AG04450 (cell line): ENCODE measurements around the gene KCNE1. TPM values are rescaled to one million over a fixed set of nuclear protein-coding genes. Genes with fewer than 3 reads are reported as not detected.
A peak's percentile ranks its signal among the peaks of the same experiment; 100 is the strongest.

Experiments used
- CTCF ChIA-PET: fragments of 300-600, 350-600 bp; formaldehyde crosslinking; extraction: SDS; loops from one replicate; lab custom pipeline; 2022; ENCODE audit warnings: antibody characterized with exemption, inconsistent platforms; lab: Charles Lee
- POLR2A ChIA-PET: fragments of 350-600 bp; formaldehyde crosslinking; extraction: SDS; loops from one replicate; lab custom pipeline; 2021; ENCODE audit warnings: antibody characterized with exemption, inconsistent platforms; lab: Yijun Ruan, JAX
- DNase-seq: peaks from one replicate; pipeline ENCODE4 v3.0.0-alpha.2; 2011; ENCODE audit warnings: low read depth, low spot score
- H3K27ac ChIP-seq: one replicate; pipeline ENCODE4 v1.5.1; 2012; ENCODE audit warnings: low read depth, low read length, control low read depth
- H3K27me3 ChIP-seq: one replicate; pipeline ENCODE4 v1.6.0; 2012; ENCODE audit warnings: low read length; ENCODE audit not compliant: control insufficient read depth, insufficient read depth
- H3K4me3 ChIP-seq: 2 replicates; pipeline ENCODE4 v1.5.1; 2011; ENCODE audit warnings: mild to moderate bottlenecking, low read depth, low read length, control low read depth
- H3K9me3 ChIP-seq: 2 replicates; pipeline ENCODE4 v1.5.1; 2012; ENCODE audit warnings: low read length; ENCODE audit not compliant: control insufficient read depth, insufficient read depth
- polyA plus RNA-seq: library from polyadenylated mRNA; depleted of rRNA; stranded (reverse); fragments of >200 nt; gene quantifications from 2 replicates; pipeline ENCODE4 v1.2.3, GENCODE V29; 2011
- TF ChIP-seq, protein P1 (sequence below): IDR thresholded peaks from 2 replicates; pipeline ENCODE4 v1.5.1; 2011; ENCODE audit warnings: low read depth, low read length, control low read depth, inconsistent platforms

The KCNE1 gene
- polyA plus RNA-seq, 1 experiment = 0.38 TPM

DNA sequence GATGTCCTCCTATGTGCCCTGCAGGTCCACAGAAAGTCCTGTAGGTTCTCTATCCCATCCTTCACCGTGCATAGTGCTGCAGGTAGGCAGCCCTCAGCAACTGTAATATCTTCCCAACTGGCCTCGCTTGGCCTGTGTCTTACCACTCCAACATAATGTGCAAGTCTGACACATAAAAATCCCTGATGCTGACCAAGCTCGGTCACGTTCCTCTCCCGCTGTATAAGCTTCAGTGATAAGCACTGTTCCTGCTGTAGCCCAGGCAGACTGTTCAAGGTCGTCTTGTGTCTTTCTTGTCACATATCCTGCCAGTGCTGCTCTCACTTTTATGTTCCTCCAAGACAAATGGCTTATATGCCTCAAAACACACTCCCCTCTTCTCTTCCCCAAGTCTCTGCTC, 19.4 kb upstream of the KCNE1 start:
- Histone ChIP-seq H3K9me3 (peaks cover 4% of the 10 kb centered on the region), H3K27me3 (no peaks in the 10 kb centered on the region), H3K27ac (no peak overlapping the region), H3K4me3 (no peak overlapping the region)
- ChIA-PET CTCF (no interaction called here), POLR2A (no interaction called here)
- DNase-seq = no peak
- TF ChIP-seq, protein P1, sequence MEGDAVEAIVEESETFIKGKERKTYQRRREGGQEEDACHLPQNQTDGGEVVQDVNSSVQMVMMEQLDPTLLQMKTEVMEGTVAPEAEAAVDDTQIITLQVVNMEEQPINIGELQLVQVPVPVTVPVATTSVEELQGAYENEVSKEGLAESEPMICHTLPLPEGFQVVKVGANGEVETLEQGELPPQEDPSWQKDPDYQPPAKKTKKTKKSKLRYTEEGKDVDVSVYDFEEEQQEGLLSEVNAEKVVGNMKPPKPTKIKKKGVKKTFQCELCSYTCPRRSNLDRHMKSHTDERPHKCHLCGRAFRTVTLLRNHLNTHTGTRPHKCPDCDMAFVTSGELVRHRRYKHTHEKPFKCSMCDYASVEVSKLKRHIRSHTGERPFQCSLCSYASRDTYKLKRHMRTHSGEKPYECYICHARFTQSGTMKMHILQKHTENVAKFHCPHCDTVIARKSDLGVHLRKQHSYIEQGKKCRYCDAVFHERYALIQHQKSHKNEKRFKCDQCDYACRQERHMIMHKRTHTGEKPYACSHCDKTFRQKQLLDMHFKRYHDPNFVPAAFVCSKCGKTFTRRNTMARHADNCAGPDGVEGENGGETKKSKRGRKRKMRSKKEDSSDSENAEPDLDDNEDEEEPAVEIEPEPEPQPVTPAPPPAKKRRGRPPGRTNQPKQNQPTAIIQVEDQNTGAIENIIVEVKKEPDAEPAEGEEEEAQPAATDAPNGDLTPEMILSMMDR = no peak

DNA sequence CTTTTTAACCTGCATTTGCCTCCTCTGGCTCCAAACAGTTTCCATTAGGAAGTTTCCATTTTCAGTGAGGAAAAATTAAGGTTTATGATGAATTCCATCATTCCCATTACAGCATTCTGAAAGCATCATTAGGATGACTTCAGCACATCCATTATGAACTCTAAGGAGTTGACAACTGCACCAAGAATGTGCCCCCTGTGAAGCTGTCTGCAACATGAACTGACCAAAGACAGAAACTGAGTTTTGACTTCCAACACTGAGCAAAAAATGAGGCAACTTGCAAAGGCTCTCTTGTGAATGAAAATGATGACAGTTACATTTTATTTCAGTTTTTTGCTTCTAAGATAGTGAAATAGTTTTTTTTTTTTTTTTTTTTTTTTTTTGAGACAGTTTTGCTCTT, 18.3 kb upstream of the KCNE1 start:
- H3K27ac ChIP-seq = no peak overlapping the region
- ChIA-PET CTCF (no interaction called here), POLR2A (no interaction called here)
- H3K4me3 ChIP-seq = no peak overlapping the region
- TF ChIP-seq, protein P1 = no peak
- H3K27me3 ChIP-seq = no peaks in the 10 kb centered on the region
- DNase-seq = no peak
- H3K9me3 ChIP-seq = peaks cover 4% of the 10 kb centered on the region

GRCh38 chr21:34528131-34528561, 16.1 kb upstream of the KCNE1 start:
- no peaks in the 10 kb centered on the region for H3K9me3 ChIP-seq
- H3K27me3 ChIP-seq = no peaks in the 10 kb centered on the region
- no peak overlapping the region for H3K4me3 ChIP-seq
- TF ChIP-seq, protein P1 = no peak
- H3K27ac ChIP-seq = no peak overlapping the region
- CTCF ChIA-PET = no interaction called here
- POLR2A ChIA-PET = no interaction called here
- no peak for DNase-seq

DNA sequence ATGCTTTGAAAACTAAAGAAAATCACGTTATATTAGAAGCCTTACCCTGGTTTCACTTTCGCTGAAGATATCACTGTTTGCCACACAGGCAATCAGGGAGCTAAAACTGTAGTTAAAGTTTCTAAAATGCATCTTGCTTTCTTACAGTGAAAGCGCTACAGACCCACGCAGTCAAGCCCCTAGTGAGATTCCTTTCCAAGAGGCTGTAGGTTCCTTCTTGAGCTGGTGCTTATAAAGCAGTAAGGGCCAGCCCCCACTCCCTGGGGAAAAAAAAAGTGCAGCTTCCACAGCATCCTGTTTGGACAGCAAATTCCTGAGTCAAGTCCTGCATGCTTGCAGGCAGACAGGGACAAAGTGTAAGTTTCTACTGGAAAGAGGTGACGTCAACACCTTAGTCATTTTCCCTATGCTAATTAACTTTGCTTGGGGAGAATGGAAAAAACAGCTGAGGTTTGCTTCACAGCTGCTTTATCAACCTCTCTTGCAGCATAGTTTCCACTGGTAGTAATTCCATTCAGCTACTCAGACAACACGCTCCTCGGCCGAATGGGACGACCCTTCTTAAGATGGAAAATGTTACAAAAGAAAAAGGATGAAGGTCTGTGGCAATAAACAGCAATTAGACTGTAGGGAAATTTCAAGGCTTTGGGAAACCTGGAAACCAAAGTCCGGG, 14.7 kb upstream of the KCNE1 start:
- CTCF ChIA-PET = interaction anchor here (1.2 to 4.3 kb wide), 3 partner anchors 16 to 76 kb away, joined by 4 to 23 read pairs (median 6); no protein-coding TSS in a partner anchor
- Histone ChIP-seq H3K27ac (peak overlapping the region; percentile 93), H3K4me3 (peak overlapping the region; percentile 71), H3K9me3 (no peaks in the 10 kb centered on the region), H3K27me3 (no peaks in the 10 kb centered on the region)
- TF ChIP-seq, protein P1 = no peak
- POLR2A ChIA-PET = interaction anchor here (0.7 to 2.7 kb wide), 18 partner anchors 9 to 454 kb away, joined by 3 to 19 read pairs (median 4); partner anchors contain the start of genes MRPS6 and SLC5A3
- peak; percentile 100 for DNase-seq

GRCh38 chr21:34526241-34526617, 14.2 kb upstream of the KCNE1 start:
- Histone ChIP-seq H3K4me3 (peak overlapping the region; percentile 71), H3K27me3 (no peaks in the 10 kb centered on the region), H3K9me3 (no peaks in the 10 kb centered on the region; the same call in 1 of the 2 replicates), H3K27ac (peak overlapping the region; percentile 93)
- TF ChIP-seq, protein P1 = no peak
- CTCF ChIA-PET = interaction anchor here (0.9 to 4.3 kb wide), 5 partner anchors 16 to 77 kb away, joined by 3 to 23 read pairs (median 4); no protein-coding TSS in a partner anchor
- POLR2A ChIA-PET = interaction anchor here (0.7 to 2.7 kb wide), 15 partner anchors 8 to 453 kb away, joined by 3 to 19 read pairs (median 4); partner anchors contain the start of genes MRPS6 and SLC5A3
- DNase-seq = no peak
